Skeletal muscle tissue (tissue), 4 donors: ENCODE data around the gene RARS1. TPM values are rescaled to one million over a fixed set of nuclear protein-coding genes. Genes with fewer than 3 reads are reported as not detected.

ENCODE experiments used
- H3K27ac ChIP-seq: one replicate; pipeline ENCODE4 v1.7.0; 2013; ENCODE audit warnings: mild to moderate bottlenecking, low read depth, low read length, inconsistent platforms
- H3K27me3 ChIP-seq, 3 donors: one replicate each; pipeline ENCODE4 v1.7.0; 2013; ENCODE audit warnings: low read length in 3 of 3; ENCODE audit not compliant: control insufficient read depth in 3 of 3, insufficient read depth in 3 of 3
- H3K36me3 ChIP-seq, 3 donors: one replicate each; pipeline ENCODE4 v1.7.0; 2013; ENCODE audit warnings: low read length in 3 of 3; ENCODE audit not compliant: control insufficient read depth in 3 of 3, insufficient read depth in 3 of 3
- H3K4me1 ChIP-seq, 3 donors: one replicate each; pipeline ENCODE4 v1.7.0; 2013; ENCODE audit warnings: low read length in 3 of 3, mild to moderate bottlenecking in 3 of 3; ENCODE audit not compliant: control insufficient read depth in 3 of 3, insufficient read depth in 3 of 3
- H3K4me3 ChIP-seq, 3 donors: one replicate each; pipeline ENCODE4 v1.7.0; 2013; ENCODE audit warnings: low read length in 3 of 3
- H3K9ac ChIP-seq, 3 donors: one replicate each; pipeline ENCODE4 v1.7.0; 2013; ENCODE audit warnings: low read length in 3 of 3, mild to moderate bottlenecking in 3 of 3, moderate library complexity in 2 of 3, low read depth in 1 of 3
- H3K9me3 ChIP-seq, 3 donors: one replicate each; pipeline ENCODE4 v1.7.0; 2013; ENCODE audit warnings: low read length in 3 of 3; ENCODE audit not compliant: control insufficient read depth in 3 of 3
- total RNA-seq: library from RNA; depleted of rRNA; stranded (reverse); fragments of >200 nt; gene quantifications from one replicate; pipeline ENCODE4 v1.2.3, GENCODE V29; 2014
- donor health status: Osteomylitis.

The RARS1 gene
- 124 TPM for total RNA-seq

DNA sequence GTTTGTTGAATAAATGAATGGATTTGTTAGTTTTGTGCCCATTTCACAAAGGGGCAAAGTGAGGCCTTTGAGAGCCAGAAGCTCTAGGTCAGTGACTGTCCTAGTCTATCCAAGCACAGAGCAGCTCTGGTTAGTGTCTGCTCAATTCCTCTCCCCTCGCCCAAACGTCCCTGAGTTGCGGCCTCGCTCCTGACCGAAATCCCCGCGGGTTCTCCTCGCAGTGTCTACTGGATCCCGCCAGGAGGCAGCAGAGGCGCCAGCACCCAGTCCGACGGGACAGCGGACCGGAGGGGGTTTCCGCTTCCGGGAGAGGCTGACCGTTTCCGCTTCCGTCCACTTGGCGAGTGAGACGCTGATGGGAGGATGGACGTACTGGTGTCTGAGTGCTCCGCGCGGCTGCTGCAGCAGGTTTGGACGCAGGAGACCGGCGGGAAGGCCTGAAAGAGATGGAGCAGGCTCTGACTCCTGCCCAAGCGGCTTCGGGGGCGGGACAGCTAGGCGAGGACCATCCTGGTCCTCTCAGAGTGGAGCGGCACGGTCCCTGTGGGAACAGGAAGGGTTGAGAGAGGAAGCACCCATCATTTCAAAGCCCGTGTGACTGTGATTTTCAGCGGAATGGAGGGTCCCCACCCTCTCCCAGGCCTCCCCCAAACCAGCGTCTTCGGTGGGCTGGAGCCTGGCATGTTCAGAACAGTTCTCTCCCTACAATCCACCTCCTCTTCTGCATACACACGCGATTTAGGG lies at the start of gene RARS1:
Gene RARS1 (plus strand): TSS at position 336 of the 744 bp plus-strand sequence. CDS start 28 bp downstream, at position 364.
- Histone ChIP-seq H3K4me1 (peaks cover 5 to 12% (median 7%) of the 10 kb centered on the region in 3 donors), H3K4me3 (peak within 1 kb of the TSS; percentile 99 to 100 (median 100)), H3K27ac (peak within 1 kb of the TSS; percentile 33), H3K27me3 (no peaks in the 10 kb centered on the region), H3K9ac (peak within 1 kb of the TSS; percentile 85 to 94 (median 92)), H3K9me3 (no peaks in the 10 kb centered on the region), H3K36me3 (peaks cover 14 to 30% (median 24%) of the 10 kb centered on the region in 3 donors)

DNA sequence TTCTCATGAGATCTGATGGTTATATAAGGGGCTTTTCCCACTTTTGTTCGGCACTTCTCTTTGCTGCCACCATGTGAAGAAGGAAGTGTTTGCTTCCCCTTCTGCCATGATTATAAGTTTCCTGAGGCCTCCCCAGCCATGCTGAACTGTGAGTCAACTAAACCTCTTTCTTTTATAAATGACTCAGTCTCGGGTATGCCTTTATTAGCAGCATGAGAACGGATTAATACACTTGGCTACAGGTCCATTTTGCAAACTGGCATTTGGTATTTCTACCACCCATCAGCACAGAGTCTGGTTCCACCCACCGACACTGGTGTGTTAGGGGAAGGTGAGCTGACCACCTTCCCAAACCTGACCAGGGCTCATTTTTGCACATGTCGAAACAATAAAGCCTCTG lies 47.9 kb upstream of the RARS1 start:
- Histone ChIP-seq H3K27ac (no peak overlapping the region), H3K9me3 (no peaks in the 10 kb centered on the region), H3K36me3 (no peaks in the 10 kb centered on the region), H3K4me1 (no peaks in the 10 kb centered on the region), H3K4me3 (no peak overlapping the region), H3K9ac (no peak overlapping the region), H3K27me3 (peaks cover 0 to 9% (median 0%) of the 10 kb centered on the region in 3 donors)

- Histone ChIP-seq H3K27me3 (peaks cover 0 to 6% (median 0%) of the 10 kb centered on the region in 3 donors), H3K9me3 (peaks cover 0 to 3% (median 0%) of the 10 kb centered on the region in 3 donors), H3K36me3 (no peaks in the 10 kb centered on the region), H3K4me1 (no peaks in the 10 kb centered on the region), H3K27ac (no peak overlapping the region), H3K9ac (no peak overlapping the region), H3K4me3 (no peak overlapping the region)
Observed at GRCh38 chr5:168443533-168443932, 42.7 kb upstream of the RARS1 start.

- Histone ChIP-seq H3K9me3 (peaks cover 0 to 3% (median 0%) of the 10 kb centered on the region in 3 donors), H3K36me3 (no peaks in the 10 kb centered on the region), H3K9ac (no peak overlapping the region), H3K27me3 (peaks cover 0 to 6% (median 0%) of the 10 kb centered on the region in 3 donors), H3K4me3 (no peak overlapping the region), H3K27ac (no peak overlapping the region), H3K4me1 (no peaks in the 10 kb centered on the region)
Observed at GRCh38 chr5:168443950-168444700, 42.1 kb upstream of the RARS1 start.

DNA sequence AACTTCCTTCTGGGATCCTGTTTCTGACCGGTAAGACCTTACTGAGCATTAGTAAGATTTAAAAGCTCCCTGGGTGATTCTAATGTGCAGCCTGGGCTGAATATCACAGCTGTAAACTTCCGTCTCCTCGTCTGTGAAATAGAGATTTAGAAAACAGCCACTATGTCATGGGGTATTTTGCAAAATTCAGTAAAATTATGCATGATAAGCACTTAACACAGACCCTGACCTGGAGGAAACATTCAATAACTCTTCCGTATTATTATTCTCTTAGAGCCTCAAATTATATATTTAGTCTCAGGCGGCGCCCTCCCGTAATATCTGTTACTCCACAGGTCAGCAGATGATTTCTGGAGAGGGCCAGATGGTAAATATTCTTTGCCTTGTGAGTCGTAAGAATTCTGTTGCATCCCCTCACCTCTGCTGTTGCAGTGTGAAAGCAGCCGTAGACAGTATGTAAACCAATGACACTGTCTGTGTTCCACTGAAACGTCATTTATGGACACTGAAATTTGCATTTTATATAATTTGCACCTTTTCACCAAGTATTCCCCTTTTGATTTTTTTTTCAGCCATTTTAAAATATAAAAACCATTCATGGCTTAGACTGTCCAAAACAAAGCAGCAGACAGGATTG lies 39.2 kb upstream of the RARS1 start:
- H3K9me3 ChIP-seq: peaks cover 0 to 3% (median 0%) of the 10 kb centered on the region in 3 donors
- H3K36me3 ChIP-seq: no peaks in the 10 kb centered on the region
- H3K27me3 ChIP-seq: peaks cover 0 to 6% (median 0%) of the 10 kb centered on the region in 3 donors
- H3K27ac ChIP-seq: no peak overlapping the region
- H3K9ac ChIP-seq: no peak overlapping the region
- H3K4me1 ChIP-seq: no peaks in the 10 kb centered on the region
- H3K4me3 ChIP-seq: no peak overlapping the region

DNA sequence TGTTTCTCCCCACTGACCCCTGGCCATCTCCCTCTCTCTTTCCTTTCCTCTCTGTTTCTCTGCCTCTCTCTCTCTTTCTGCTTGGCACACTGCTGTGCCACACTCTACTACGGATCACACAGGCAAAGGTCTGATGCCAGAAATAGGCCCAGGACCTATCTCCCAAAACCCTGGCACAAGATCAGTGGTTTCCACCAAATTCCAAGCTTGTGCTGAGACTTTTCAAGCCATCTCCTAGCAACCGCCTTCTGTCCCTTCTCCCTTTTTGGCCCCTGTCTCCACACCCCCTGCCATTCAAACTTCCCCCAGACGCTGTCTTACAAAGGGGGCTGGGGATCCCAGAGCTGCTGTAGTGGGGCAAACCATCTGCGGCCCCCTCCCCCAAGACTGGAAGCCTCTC lies 38.5 kb upstream of the RARS1 start:
- peaks cover 0 to 3% (median 0%) of the 10 kb centered on the region in 3 donors for H3K9me3 ChIP-seq
- H3K36me3 ChIP-seq: no peaks in the 10 kb centered on the region
- no peak overlapping the region for H3K27ac ChIP-seq

GRCh38 chr5:168449166-168449565 lies 37.1 kb upstream of the RARS1 start:
- Histone ChIP-seq H3K27ac (no peak overlapping the region), H3K4me3 (no peak overlapping the region), H3K4me1 (no peaks in the 10 kb centered on the region), H3K9ac (no peak overlapping the region), H3K27me3 (peaks cover 0 to 6% (median 0%) of the 10 kb centered on the region in 3 donors), H3K36me3 (no peaks in the 10 kb centered on the region), H3K9me3 (peaks cover 0 to 3% (median 0%) of the 10 kb centered on the region in 3 donors)

More for the DNA sequence above, 38.5 kb upstream of the RARS1 start:
- H3K4me3 ChIP-seq: no peak overlapping the region
- H3K4me1 ChIP-seq: no peaks in the 10 kb centered on the region
- peaks cover 0 to 6% (median 0%) of the 10 kb centered on the region in 3 donors for H3K27me3 ChIP-seq
- H3K9ac ChIP-seq: no peak overlapping the region

GRCh38 chr5:168451565-168451964 lies 34.7 kb upstream of the RARS1 start:
- Histone ChIP-seq H3K36me3 (no peaks in the 10 kb centered on the region), H3K4me1 (no peaks in the 10 kb centered on the region), H3K9me3 (no peaks in the 10 kb centered on the region), H3K27ac (no peak overlapping the region), H3K27me3 (peaks cover 0 to 4% (median 0%) of the 10 kb centered on the region in 3 donors), H3K4me3 (no peak overlapping the region), H3K9ac (no peak overlapping the region)

- H3K4me1 ChIP-seq: no peaks in the 10 kb centered on the region
- H3K27ac ChIP-seq: no peak overlapping the region
- no peak overlapping the region for H3K4me3 ChIP-seq
- no peaks in the 10 kb centered on the region for H3K27me3 ChIP-seq
- H3K9ac ChIP-seq: no peak overlapping the region
- H3K9me3 ChIP-seq: no peaks in the 10 kb centered on the region
- no peaks in the 10 kb centered on the region for H3K36me3 ChIP-seq
Observed at GRCh38 chr5:168455201-168455600, 31.1 kb upstream of the RARS1 start.
